ENCODE results near the gene LIF.
"Not testable (repeated sequence)": the region's sequence is repeated elsewhere in the genome, so short reads cannot be mapped to it uniquely, and the experiment has no call there.

LIF gene

GRCh38 chr22:30205281-30206115 is 41.1 kb downstream of the LIF start:
- FAIRE-seq: no peak

GRCh38 chr22:30204742-30205111 is 41.8 kb downstream of the LIF start:
- FAIRE-seq: no peak

- FAIRE-seq: no peak
These were observed 42.4 kb downstream of the LIF start for GRCh38 chr22:30204015-30204741.

- no peak for FAIRE-seq
These were observed 44.0 kb downstream of the LIF start for GRCh38 chr22:30202531-30203006.

- no peak for FAIRE-seq
These were observed 44.6 kb downstream of the LIF start for GRCh38 chr22:30201945-30202344.

GRCh38 chr22:30200905-30201304 is 45.7 kb downstream of the LIF start:
- not testable (repeated sequence) for FAIRE-seq

- FAIRE-seq: no peak
These were observed 47.6 kb downstream of the LIF start for GRCh38 chr22:30198921-30199320.

- FAIRE-seq: no peak
These were observed 48.3 kb downstream of the LIF start for GRCh38 chr22:30198152-30198825.

GRCh38 chr22:30197389-30197788 is 49.2 kb downstream of the LIF start:
- FAIRE-seq: no peak

GRCh38 chr22:30196880-30197336 is 49.7 kb downstream of the LIF start:
- no peak for FAIRE-seq

- FAIRE-seq: peak; percentile 100
These were observed 50.2 kb downstream of the LIF start for GRCh38 chr22:30196141-30196879.

- no peak for FAIRE-seq
These were observed 51.1 kb downstream of the LIF start for GRCh38 chr22:30195245-30196140.

- no peak for FAIRE-seq
These were observed 53.4 kb downstream of the LIF start for GRCh38 chr22:30193031-30193775.

- no peak for FAIRE-seq
These were observed 54.1 kb downstream of the LIF start for GRCh38 chr22:30192427-30192826.

- no peak for FAIRE-seq
These were observed 55.4 kb downstream of the LIF start for GRCh38 chr22:30191040-30191701.

- FAIRE-seq: no peak
These were observed 56.0 kb downstream of the LIF start for GRCh38 chr22:30190574-30190973.

All from G401.6 (cell line).